Fibroblast of skin of abdomen (primary cell): ENCODE results near the gene UNCX.

Experiments
- DNase-seq: peaks from one replicate; pipeline ENCODE4 v3.0.0-alpha.2; 2013

The UNCX gene

DNA sequence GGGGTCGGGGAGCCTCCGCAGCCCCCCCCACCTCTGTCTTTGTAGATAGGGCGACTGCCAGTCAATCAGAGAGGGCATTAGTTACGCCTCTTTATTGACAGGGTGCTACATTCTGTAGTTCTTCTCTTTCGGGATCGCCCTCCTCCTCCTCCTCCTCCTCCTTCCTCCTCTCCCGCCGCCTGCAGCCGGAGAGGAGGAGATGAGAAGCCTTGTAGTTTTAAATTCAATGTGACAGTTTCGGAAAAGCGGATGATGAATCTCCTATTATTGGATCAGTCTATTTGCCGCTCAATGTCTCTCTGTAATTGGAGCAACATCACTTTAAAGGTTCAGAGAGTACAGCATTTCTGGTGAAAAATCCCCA is 587 bp upstream of the UNCX start:
- DNase-seq = no peak

GRCh38 chr7:1233333-1234048 is 819 bp downstream of the UNCX start:
- no peak for DNase-seq

DNA sequence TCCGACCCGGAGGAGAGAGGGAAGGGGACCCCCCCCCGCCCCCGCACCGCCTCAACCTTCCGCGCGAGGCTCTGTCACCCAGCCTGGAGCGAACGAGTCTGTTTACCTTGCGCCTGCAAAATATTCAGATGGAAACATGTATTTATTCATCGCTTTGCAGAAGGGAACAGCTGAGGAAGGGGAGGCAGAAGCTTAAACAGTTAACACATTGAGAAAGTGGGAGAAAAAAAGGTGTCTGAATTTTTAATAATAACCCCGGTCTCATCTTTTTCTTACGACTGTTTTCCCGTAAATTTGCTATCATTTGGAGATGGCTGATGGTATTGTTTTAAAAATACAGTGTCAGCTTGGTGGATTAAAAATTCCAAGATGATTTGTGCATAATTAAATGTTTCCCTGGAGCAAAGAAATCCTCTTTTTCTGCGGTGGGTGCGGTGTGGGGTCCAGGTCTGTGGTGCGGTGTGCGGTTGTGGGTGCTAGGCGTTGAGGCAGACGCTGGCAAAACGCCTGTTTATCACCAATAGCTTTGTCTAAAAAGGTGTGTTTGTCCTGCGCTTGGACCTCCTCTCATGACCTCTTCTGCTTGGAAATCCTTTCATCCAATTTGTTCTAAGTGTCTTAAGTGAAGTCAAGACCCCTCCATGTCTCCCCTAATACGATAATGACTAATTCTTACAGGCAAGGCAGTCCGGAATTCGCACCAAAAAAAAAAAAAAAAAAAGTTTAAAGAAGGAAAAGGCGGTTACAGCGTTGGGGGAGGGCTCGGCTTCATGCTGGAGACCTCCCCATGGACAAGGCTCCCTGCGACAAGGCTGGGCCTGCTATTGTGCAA is 1.6 kb downstream of the UNCX start:
- DNase-seq = no peak

DNA sequence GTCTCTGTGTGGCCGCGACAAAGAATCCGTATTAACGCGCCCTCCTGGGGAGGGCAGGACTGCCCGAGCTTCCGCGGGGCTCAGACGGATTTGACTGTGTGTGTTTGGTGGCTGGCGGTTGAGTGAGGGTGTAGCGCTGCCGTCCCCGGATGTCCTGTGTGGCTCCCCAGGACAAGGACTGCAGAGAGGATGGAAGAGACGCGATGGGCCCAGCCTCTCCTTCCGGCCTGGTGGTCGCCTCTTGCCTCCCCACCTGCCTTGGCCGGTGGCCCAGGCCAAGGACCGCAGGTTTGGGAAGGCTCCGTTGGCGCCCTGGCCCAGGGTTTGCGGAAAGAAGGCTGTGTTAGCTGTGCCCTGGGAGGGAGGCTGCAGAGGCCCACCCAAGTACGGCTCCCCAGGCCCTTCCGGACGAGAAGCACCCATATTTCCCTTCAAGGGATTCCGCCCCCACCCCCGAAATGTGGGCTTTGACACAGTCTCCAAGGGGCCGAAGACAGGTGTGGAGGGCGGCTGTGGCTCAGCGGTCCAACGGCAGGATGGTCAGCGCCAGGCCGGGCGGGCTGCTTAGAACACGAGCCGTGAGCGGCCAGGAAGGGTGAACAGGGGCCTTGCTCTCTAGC is 2.3 kb downstream of the UNCX start:
- DNase-seq = no peak

DNA sequence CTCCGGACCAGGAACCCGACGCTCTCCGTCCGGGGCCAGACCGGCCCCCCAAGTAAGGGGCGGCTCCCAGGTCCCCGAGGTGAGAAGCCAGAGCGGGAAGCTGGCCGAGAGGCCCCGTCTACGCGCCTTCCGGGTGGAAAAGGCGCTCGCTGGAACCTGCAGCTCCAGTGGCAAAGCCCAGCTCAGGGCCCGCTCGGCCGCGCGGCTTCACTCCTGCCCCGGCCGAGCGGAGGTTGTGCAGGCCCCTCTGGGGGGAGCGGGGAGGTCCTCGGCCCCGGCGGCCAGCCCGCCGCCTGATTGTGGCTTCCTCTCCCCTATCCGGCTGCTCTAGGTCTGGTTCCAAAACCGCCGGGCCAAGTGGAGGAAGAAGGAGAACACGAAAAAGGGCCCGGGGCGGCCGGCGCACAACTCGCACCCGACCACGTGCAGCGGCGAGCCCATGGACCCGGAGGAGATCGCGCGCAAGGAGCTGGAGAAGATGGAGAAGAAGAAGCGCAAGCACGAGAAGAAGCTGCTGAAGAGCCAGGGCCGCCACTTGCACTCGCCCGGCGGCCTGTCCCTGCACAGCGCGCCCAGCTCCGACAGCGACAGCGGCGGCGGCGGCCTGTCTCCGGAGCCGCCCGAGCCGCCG is 2.9 kb downstream of the UNCX start:
- no peak for DNase-seq

GRCh38 chr7:1236132-1236661 is 3.5 kb downstream of the UNCX start:
- DNase-seq = no peak

DNA sequence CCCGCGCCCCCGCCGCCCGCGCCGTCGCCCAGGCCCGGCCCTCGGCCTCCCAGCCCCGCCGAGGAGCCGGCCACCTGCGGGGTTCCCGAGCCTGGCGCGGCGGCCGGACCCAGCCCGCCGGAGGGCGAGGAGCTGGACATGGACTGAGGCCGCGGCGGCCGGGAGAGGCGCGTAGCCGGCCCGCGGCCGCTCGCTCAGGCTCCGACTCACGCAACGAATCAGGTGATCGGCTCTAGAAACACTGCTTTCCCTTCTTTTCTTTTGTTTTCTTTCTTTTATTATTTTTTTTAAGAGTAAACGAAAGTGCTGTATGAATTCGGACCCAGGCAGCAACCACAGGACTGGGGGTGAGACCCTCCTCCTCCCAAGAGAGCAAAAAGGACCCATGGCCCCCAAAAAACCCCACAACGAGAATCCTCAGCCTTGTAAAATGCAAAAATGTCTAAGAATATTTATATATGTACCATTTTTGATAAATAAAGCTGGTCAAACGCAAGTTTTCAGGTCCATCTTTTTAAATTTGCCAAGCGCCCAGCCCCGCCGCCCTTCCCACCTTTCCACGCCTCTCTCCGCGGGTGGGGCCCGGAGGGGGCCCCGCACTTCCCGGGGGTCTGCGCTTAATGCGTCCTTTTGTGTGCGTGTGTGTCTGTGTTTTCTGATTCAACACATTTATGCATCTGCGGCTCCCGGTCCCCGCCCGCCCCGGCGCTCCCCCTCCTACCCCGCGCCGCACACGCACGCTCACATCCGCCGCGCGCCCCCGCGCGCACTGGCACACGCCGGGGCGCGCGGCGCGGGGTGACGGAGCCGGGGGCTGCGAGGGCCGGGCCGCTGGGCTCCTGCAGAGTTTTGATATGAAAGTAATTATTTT is 4.4 kb downstream of the UNCX start:
- no peak for DNase-seq

DNA sequence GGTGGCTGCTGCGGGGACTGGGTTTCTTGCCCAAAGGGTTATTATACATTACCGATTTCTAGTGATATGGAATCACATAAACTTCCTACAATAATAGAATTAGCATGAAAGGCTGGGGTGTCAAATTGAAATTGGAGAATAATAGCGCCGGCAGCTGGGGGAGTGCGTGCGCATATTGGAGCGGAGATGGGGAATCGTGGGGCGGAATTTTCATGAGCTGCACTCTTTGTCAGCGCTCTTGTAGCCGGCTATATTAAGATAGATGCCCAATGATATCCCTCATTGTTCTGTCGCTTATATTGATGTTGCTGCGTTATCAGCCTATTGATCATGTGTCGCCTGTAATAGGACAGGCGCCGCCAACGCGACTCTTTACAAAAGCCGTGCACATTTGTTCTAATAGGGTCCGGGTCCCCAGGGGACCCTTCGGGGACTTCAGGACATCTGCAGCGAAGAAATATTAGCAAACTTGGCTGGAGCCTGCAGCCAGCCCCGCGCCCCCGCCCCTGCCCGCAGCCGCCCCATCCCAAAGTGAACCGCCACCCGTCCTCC is 5.1 kb downstream of the UNCX start:
- DNase-seq = no peak

GRCh38 chr7:1238450-1238882 is 5.8 kb downstream of the UNCX start:
- DNase-seq = no peak

DNA sequence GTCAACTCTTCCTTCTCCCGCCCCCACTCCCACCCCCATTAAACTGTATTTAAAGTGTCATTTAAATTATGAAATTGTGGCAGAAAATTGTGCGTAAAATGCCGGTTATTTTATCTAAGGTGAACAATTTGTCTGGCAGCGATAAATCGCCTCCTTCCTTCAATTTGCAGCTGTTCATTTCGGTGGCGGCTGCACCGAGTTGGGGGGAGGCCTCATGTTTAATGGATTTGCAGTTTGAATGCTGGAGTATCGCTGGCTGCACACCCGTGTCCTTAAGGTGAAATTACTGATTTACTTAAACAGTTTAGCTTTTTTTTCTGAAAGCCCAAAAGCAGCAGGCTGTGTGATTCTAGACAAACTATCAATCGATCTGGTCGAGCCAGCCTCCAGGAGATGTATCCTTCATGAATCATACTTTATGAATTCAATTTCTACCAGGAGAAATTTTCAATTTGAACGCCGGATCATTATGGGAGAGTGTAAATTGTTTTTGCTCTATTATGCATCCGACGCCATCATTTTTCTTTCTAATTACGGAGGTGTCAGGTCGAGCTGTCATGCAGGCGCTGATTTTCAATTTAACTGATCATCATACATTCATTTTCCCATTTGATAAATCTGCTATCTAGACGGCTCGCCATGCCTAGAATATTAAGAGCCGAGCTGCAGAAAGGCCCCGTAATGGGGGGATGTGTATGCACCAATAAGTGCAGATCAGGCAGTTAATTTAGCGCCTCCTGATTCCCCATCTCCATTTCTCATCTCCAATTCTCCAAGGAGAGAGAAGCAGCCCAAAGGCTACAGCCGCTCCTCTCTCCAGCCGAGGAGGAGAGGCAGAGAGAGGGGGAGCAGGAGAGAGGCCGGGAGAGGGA is 6.5 kb downstream of the UNCX start:
- no peak for DNase-seq

DNA sequence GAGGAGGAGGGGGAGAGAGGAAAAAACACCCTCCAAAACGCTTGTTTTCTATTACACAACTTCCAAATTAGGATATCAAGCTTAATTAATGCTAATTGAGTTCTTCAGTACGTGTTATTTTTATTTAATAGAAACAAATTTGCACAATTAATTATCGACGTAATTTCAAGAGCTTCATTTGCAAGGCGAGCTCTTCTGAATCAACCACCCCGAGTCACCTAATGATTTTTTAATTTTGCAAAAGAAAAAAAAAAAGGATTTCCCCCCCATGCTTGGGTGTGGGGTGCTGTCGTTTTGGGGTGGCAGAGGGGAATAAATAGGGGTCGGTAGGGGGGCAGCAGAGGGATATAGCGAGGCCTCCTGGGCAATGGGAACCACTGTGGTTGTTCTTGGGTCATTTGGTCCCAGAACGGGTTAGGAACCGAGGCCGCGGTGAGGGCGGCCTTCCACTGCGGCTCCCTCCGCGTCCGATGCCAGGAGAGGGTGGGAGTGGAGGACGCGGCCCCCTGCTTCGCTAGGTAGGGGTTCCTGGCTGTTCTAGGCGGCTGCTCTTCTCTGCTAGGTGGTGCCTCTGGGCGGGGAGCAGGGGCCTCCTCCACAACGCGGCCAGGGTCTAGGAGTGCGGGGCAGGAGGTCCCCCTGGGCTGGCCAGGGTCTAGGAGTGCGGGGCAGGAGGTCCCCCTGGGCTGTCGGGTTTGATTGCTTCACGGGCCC is 7.3 kb downstream of the UNCX start:
- no peak for DNase-seq

- DNase-seq = no peak
Measured at GRCh38 chr7:1240517-1241257, 8.0 kb downstream of the UNCX start.

GRCh38 chr7:1241258-1241602 is 8.6 kb downstream of the UNCX start:
- no peak for DNase-seq

GRCh38 chr7:1241603-1242255 is 9.1 kb downstream of the UNCX start:
- DNase-seq = no peak

DNA sequence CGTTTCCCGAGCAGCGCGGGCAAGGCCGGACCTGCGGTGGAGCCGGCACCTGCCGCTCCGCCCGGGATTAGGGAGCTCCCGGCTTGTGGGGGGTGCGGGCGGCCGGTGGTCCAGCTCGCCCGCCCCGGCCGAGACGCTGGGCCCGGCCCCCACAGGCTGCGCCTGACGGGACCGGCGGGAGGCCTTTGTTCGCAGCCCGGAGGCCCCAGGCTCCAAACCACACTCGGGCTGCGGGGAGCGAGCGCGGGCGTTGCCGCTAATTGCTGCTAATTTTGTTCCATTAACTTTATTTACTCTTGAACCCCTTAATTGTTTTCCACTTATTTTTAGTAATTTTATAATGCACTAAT is 9.6 kb downstream of the UNCX start:
- DNase-seq = no peak

DNA sequence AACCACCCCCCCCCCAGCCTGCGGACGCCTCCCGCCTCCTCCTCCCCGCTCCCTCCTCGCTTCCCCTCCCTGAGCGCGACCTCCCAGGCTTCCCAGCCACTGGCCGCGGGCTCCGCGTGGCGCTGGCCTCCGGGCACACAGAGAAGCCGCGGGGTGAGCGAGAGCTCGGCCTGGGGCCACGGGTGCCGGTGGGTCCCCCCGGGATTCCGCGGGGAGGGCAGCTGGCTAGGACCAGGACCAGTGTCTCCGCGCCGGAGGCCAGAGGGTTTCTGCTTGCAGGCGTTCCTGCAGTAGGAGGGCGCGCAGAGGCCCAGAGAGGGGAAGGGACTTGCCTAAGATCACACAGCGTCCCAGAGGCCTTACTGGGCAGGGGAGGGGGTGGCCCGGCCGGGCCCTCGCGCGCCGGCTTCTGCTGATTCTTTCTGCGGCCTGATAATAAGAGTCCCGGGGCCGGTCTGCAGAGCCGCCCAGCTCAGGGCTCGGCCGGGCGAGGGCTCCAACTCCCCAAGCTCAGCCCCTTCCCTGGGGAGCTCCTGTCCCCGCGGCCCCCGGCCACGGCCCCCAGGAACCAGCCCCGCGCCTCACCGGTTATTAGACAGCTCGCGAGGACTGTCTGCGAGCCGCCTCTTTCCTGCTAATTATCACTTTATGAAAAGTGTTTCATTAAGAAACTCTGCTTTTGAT is 10.1 kb downstream of the UNCX start:
- DNase-seq = no peak

- DNase-seq = no peak
Measured at GRCh38 chr7:1243290-1243963, 10.8 kb downstream of the UNCX start.

DNA sequence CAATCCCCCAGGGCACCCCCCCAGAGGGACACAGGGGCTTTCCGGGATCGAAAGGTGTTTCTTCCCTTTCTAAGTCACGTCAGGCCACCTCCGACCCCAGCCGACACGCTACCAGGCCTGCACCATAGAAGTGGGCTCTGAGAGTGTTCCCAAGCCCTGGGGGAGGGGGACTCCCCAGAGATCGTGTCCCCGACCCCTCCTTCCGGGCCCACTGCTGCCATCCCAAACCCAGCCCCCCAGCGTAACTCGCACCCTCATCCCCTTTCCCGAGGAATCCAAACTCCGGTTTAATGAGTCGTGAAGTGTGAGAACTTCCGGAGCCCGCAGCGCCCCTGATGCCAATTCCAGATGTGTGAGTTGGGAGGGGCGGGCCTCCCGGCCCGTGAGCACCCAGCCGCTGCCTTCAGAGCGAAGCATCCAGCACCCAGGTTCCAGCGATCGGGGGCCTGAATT is 11.3 kb downstream of the UNCX start:
- DNase-seq = no peak
